ENCODE data around the gene F2R.

DNA sequence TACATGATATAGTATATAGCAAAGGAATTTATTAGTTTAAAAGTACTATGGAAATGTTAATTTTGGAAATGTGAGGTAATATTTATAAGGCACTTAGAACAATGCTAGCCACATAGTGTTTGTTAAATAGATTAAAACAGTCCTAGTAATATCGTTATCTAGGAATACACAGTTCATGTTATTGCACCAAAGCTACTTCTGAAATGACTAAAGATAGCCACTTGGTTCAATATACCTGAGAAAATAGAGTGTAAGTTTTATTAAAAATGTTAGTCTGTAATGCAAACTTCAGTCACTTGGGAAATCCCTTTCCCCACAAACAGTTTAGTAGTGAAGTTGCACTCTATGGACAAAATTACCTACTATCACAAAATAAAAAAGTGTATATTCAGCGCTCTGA lies 15.4 kb upstream of the F2R start:
- TF ChIP-seq ESRRG (CRISPR knock-in tag; IDR thresholded peaks at IDR 0.05) (no peak), SNAI2 (CRISPR knock-in tag; IDR thresholded peaks at IDR 0.05) (no peak), PATZ1 (CRISPR knock-in tag; IDR thresholded peaks at IDR 0.05; ENCODE audit: borderline replicate concordance) (no peak), ARNTL (CRISPR knock-in tag; IDR thresholded peaks at IDR 0.05; ENCODE audit: borderline replicate concordance, low read depth) (no peak), ZNF70 (CRISPR knock-in tag; IDR thresholded peaks at IDR 0.05) (no peak), ZFP30 (CRISPR knock-in tag; IDR thresholded peaks at IDR 0.05) (no peak), OSR1 (CRISPR knock-in tag; IDR thresholded peaks at IDR 0.05) (no peak), GLIS3 (CRISPR knock-in tag; IDR thresholded peaks at IDR 0.05) (no peak)

All from SK-N-SH treated with all-trans-retinoic acid at 6 μM for 48 hours (cell line).